Testis (tissue), 2 donors: ENCODE results near the gene MOBP.

Source experiments
- CTCF ChIP-seq, 3 experiments: fragments of 450-650 bp in 2 of 3; fragments of 200-600 bp in 1 of 3; sonication (generic) in 1 of 3; IDR thresholded peaks; one replicate each; pipeline ENCODE4 v1.5.1; 2016 to 2019; ENCODE audit warnings: antibody characterized with exemption in 3 of 3, mild to moderate bottlenecking in 2 of 3, moderate library complexity in 1 of 3
- POLR2A ChIP-seq: fragments of 450-650 bp; IDR thresholded peaks from one replicate; pipeline ENCODE4 v1.6.1; 2017; ENCODE audit warnings: antibody characterized with exemption, mild to moderate bottlenecking, moderate library complexity

- TF ChIP-seq CTCF (IDR thresholded peaks at IDR 0.05) (peak in 1 of 3 experiments; percentile 37), POLR2A (no peak)
These were observed 74.4 kb downstream of the MOBP start for GRCh38 chr3:39541917-39542329.
